HG02623 (cell line): ENCODE measurements around the gene DAND5.
"Not testable (repeated sequence)": the region's sequence is repeated elsewhere in the genome, so short reads cannot be mapped to it uniquely, and the experiment has no call there.

Experiments
- ATAC-seq: cut with Tn5 transposase; IDR thresholded peaks from one replicate; pipeline ENCODE4 v1.9.1; 2021; ENCODE audit warnings: moderate library complexity; ENCODE audit not compliant: unreplicated experiment

DAND5 gene

GRCh38 chr19:12965017-12965811 is 4.2 kb upstream of the DAND5 start:
- no peak for ATAC-seq

- ATAC-seq: no peak
Observed at GRCh38 chr19:12965812-12966135, 3.6 kb upstream of the DAND5 start.

GRCh38 chr19:12967907-12968306 is 1.5 kb upstream of the DAND5 start:
- ATAC-seq: no peak

GRCh38 chr19:12970070-12970820 is 869 bp downstream of the DAND5 start:
- no peak for ATAC-seq

DNA sequence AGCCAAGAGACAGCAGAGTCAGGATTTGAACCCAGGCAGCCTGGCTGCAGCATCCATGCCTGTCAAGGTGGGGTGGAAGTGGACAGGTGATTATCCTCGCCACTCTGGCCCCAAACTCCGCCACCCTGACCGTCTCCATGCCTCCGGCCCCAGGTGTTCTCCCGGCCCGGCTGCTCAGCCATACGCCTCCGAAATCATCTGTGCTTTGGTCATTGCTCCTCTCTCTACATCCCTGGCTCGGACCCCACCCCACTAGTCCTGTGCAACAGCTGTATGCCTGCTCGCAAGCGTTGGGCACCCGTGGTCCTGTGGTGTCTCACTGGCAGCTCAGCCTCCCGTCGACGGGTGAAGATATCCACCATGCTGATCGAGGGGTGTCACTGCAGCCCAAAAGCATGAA is 3.9 kb downstream of the DAND5 start:
- ATAC-seq: no peak

GRCh38 chr19:12974301-12975220 is 5.2 kb downstream of the DAND5 start:
- no peak for ATAC-seq

GRCh38 chr19:12975221-12975741 is 5.9 kb downstream of the DAND5 start:
- ATAC-seq: no peak

- not testable (repeated sequence) for ATAC-seq
Observed at GRCh38 chr19:12976109-12976508, 6.7 kb downstream of the DAND5 start.

GRCh38 chr19:12979974-12980373 is 10.6 kb downstream of the DAND5 start:
- ATAC-seq: no peak

- ATAC-seq: no peak
Observed at GRCh38 chr19:12982648-12983047, 13.3 kb downstream of the DAND5 start.

DNA sequence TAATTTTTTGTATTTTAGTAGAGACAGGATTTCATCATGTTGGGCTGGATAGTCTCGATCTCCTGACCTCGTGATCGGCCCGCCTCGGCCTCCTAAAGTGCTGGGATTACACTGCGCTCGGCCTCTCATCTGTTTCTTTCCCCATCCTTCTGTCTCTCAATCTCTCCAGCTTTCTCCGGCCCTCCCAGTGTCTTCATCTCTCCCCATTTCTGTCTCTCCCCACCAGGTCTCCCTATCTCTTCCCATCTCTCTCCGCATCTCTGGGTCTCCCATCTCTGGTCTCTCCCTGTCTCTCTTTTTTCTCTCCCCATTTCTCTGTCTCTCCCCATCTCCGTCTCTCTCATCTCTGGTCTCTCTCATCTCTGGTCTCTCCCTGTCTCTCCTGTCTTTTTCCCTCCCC is 13.7 kb downstream of the DAND5 start:
- ATAC-seq: no peak

DNA sequence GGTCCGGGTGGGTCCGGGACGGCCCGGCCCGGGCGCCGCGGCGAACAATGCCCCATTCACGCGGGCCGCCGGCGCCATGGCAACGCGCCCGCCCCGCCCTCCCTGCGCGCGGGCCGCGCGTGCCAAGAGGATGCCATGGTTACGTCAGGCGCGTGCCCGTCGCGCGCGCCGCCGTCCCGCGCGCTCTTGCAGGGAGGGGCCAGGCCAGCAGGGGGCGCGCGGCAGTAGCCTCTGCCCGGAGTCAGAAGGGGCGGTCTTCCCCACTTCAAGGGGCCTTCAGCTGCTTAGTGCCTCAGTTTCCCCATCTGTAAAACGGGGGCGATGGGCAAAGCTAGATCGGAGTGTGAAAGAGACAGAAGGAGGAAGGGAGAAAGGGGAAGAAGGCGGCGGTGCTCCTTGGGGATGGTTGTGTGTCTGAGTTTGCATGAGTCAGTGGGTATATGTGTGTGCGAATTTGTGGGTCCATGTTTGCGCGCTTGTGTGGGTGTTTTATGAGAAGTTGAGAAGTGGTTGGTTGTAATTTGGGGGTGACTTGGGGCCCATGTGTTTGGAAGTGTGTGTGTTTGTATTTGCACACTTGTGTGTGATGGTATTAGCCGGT is 14.3 kb downstream of the DAND5 start:
- no peak for ATAC-seq

DNA sequence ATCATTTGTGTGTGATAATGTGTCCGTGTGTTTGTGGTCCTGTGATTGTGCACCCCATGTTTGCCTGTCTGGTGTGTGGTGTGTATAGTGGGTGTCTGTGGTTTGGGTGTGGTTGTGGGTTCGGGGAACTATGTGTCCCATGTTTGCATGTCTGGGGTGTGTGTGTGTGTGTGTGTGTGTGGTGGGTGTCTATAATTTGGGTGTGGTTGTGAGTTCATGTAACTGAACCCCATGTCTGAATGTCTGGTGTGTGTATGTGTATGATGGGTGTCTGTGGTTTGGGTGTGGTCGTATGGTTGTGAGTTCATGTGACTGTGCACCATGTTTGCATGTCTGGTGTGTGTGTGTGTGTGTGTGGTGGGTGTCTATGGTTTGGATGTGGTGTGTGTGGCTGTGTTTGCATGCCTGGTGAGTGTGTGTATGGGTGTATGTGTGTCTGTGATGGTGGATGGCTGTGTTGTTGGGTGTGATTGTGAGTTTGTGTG is 14.8 kb downstream of the DAND5 start:
- ATAC-seq: no peak

DNA sequence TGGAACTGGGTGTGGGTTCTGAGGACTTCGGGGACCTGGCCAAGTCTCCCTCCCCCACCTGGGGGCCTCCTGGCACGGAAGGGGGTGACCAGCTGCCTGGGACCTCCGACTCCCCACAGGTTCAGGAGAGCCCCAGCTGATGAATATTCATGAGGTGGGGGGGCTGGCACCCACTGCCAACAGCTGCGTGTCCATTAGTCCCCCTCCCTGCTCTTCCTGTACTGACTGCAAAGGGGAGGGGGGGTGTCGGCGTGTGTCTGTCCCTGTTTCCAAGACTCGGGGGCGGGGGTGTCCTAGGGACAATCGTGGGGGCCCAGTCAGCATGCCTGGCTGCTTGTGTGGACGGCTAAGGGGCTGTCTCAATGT is 15.3 kb downstream of the DAND5 start:
- no peak for ATAC-seq

DNA sequence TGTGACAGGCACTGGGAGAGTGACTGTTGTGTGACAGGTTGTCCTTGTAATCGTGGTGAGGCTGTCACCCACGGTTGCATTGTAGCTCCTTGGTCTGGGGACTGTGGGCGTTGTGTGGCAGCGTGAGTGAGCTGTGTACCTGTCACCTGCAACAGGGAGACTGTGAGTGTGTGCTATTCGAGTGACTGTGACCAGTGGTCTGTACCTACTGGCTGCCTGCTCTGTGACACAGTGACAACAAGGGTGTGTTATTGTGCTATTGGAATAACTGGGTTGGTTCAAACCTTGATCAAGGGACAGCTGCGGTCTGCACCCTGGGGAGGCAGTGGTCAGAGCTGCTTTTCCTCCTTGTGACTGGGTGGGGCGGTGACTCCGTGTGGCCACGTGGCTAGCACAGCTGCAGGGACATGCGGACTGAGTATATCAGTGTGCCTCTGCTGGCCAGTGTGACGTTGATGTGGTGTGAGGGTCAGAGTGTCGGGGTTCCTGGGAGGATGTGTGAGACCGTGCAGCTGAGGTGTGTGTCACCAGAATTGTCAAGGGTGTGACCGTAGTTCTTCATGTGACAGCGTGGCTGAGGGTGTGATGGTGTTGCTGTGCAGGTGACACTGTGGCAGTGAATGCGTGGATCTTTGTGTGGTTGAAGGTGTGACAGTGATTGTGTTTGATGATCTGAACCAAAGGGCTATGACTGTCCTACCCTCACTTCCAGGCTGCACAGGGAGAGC is 15.8 kb downstream of the DAND5 start:
- no peak for ATAC-seq

DNA sequence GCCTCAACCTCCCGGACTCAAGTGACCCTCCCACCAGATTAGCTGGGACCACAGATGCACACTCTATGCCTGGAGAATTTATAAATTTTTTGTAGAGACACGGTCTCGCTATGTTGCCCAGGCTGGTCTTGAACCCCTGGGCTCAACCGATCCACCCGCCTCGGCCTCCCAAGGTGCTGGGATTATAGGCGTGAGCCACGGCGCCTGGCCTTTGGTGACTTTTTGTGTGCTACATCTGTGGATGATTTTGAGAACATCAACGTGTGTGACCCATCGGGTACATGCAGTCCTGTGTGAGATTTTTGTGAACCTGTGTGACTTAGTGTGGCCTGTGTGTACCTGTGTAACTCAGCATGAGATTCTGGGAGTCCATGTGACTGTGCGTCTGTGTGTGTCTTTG is 17.4 kb downstream of the DAND5 start:
- ATAC-seq: no peak

DNA sequence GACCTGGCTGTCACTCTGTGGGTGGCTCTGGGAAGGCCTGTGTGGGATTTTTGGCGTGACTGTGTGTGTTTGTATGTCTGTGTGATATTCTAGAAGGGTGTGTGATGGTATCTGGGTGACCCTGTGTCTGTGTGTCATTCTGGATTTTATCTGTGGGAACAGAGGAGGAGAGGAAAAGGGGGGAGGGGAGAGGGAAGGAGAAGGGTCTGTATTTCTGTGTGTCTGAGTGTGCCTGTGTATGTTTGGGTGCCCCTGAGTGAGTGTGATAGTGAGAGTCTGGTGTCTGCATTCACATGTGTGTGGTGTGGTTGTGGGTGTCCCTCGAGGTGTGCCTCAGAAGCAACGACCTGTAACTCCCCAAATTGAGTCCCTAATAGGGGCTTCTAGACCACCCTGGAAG is 17.8 kb downstream of the DAND5 start:
- no peak for ATAC-seq

GRCh38 chr19:12987781-12988180 is 18.4 kb downstream of the DAND5 start:
- ATAC-seq: no peak

- ATAC-seq: no peak
Observed at GRCh38 chr19:12990431-12990830, 21.1 kb downstream of the DAND5 start.

GRCh38 chr19:12990853-12991252 is 21.5 kb downstream of the DAND5 start:
- ATAC-seq: no peak
